K562 (cell line): ENCODE data around the gene SLC35G1. TPM values are rescaled to one million over a fixed set of nuclear protein-coding genes. Genes with fewer than 3 reads are reported as not detected.

Experiments
- DIDO1 ChIP-seq: fragments of 450-650 bp; IDR thresholded peaks from 2 replicates; pipeline ENCODE4 v1.6.1; 2016; ENCODE audit warnings: low read depth, missing biosample characterization, missing genetic modification characterization
- EHMT2 ChIP-seq: fragments of 450-650 bp; IDR thresholded peaks from 2 replicates; pipeline ENCODE4 v1.6.1; 2018; ENCODE audit warnings: antibody characterized with exemption
- FOSL1 ChIP-seq: fragments of 200-800 bp; sonication (Bioruptor generic); conservative IDR thresholded peaks from 2 replicates; pipeline ENCODE4 v1.6.1; 2016; ENCODE audit warnings: missing genetic modification characterization, missing compliant biosample characterization
- JUNB ChIP-seq: fragments of 450-650 bp; formaldehyde crosslinking; conservative IDR thresholded peaks from 2 replicates; pipeline ENCODE4 v1.4.0; 2020; ENCODE audit warnings: mild to moderate bottlenecking
- MBD1 ChIP-seq: fragments of 250-450 bp; sonication (Bioruptor Pico); IDR thresholded peaks from 2 replicates; pipeline ENCODE4 v1.8.0; 2022; ENCODE audit warnings: inconsistent platforms
- TCF15 ChIP-seq: fragments of 250-450 bp; sonication (Bioruptor Pico); IDR thresholded peaks from 2 replicates; pipeline ENCODE4 v1.8.0; 2022; ENCODE audit warnings: moderate library complexity, mild to moderate bottlenecking, inconsistent platforms
- THAP7 ChIP-seq: fragments of 250-450 bp; sonication (Bioruptor Pico); IDR thresholded peaks from 2 replicates; pipeline ENCODE4 v1.5.0; 2021
- ZBTB26 ChIP-seq: fragments of 450-650 bp; formaldehyde crosslinking; IDR thresholded peaks from 2 replicates; pipeline ENCODE4 v1.4.0; 2022; ENCODE audit warnings: missing genetic modification characterization
- ZNF449 ChIP-seq: fragments of 250-450 bp; sonication (Bioruptor Pico); IDR thresholded peaks from 2 replicates; pipeline ENCODE4 v1.8.0; 2022; ENCODE audit warnings: moderate library complexity, mild to moderate bottlenecking, inconsistent platforms
- polyA plus RNA-seq, 8 experiments: library from polyadenylated mRNA; depleted of rRNA in 4 of 8; stranded (reverse) in 5 of 8; unstranded in 3 of 8; fragments of >200 nt; fragmentation: Nextera tagmentation in 2 of 8; fragmentation: Illumina TruSeq in 1 of 8; extraction: Ambion mirVana in 2 of 8; extraction: Trizol in 1 of 8; gene quantifications; 2 replicates each; pipeline versions ENCODE4 v1.2.1 to v1.2.3, GENCODE V29; 2011 to 2014; ENCODE audit warnings: inconsistent platforms in 1 of 8, missing spikeins in 1 of 8
- total RNA-seq, 7 experiments: library from RNA; depleted of rRNA in 6 of 7; stranded (reverse); fragments of >200 nt in 6 of 7; fragmentation: Illumina TruSeq in 2 of 7; extraction: Trizol in 2 of 7; gene quantifications; 2 replicates each; pipeline versions ENCODE4 v1.2.1 to v1.2.3, GENCODE V29; 2011 to 2021; ENCODE audit warnings: low replicate concordance in 1 of 7

The SLC35G1 gene
- total and polyA plus RNA-seq, 9 of the 15 experiments (the other 6 are each of a cell fraction or from before 2014, with no cell fraction given), result 0.76 to 8.5 (median 4.9) TPM

GRCh38 chr10:93867525-93867924 lies 26.3 kb upstream of the SLC35G1 start (continued):
- TF ChIP-seq MBD1 (CRISPR knock-in tag), result no peak
- no peak for TF ChIP-seq THAP7 (CRISPR knock-in tag)
- TF ChIP-seq FOSL1 (tag), result no peak
- TF ChIP-seq DIDO1 (tag), result no peak
- TF ChIP-seq EHMT2, result no peak
- TF ChIP-seq JUNB (CRISPR knock-in tag), result no peak
- no peak for TF ChIP-seq TCF15 (CRISPR knock-in tag)
- TF ChIP-seq ZBTB26 (CRISPR knock-in tag), result no peak
- TF ChIP-seq ZNF449 (CRISPR knock-in tag), result no peak
